ENCODE measurements around the gene TPRX2.

- no peak for TF ChIP-seq POLR2A (IDR thresholded peaks at IDR 0.05)
- TF ChIP-seq, protein P1, sequence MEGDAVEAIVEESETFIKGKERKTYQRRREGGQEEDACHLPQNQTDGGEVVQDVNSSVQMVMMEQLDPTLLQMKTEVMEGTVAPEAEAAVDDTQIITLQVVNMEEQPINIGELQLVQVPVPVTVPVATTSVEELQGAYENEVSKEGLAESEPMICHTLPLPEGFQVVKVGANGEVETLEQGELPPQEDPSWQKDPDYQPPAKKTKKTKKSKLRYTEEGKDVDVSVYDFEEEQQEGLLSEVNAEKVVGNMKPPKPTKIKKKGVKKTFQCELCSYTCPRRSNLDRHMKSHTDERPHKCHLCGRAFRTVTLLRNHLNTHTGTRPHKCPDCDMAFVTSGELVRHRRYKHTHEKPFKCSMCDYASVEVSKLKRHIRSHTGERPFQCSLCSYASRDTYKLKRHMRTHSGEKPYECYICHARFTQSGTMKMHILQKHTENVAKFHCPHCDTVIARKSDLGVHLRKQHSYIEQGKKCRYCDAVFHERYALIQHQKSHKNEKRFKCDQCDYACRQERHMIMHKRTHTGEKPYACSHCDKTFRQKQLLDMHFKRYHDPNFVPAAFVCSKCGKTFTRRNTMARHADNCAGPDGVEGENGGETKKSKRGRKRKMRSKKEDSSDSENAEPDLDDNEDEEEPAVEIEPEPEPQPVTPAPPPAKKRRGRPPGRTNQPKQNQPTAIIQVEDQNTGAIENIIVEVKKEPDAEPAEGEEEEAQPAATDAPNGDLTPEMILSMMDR (IDR thresholded peaks at IDR 0.05), result no peak
Measured at GRCh38 chr19:47865166-47865565, 6.1 kb downstream of the TPRX2 start.

All from Peyer's patch (tissue), 4 donors.